Right hindlimb (tissue), 1 donor: ENCODE data around the gene EMB.
"Not testable (repeated sequence)": the region's sequence is repeated elsewhere in the genome, so short reads cannot be mapped to it uniquely, and the experiment has no call there.

Experiments
- DNase-seq: peaks from one replicate; pipeline ENCODE4 v3.0.0-alpha.2; 2018

EMB gene

GRCh38 chr5:50440651-50441492, at the start of gene EMB:
TSS of gene EMB (minus strand) at chr5:50441288. CDS start at chr5:50441151, 137 bp downstream.
- peak; percentile 44 for DNase-seq

- not testable (repeated sequence) for DNase-seq
Observed at GRCh38 chr5:50489491-50489890, 48.4 kb upstream of the EMB start.

- DNase-seq = not testable (repeated sequence)
Observed at GRCh38 chr5:50478790-50479189, 37.7 kb upstream of the EMB start.

GRCh38 chr5:50476549-50476948, 35.5 kb upstream of the EMB start:
- no peak for DNase-seq

GRCh38 chr5:50465015-50465414, 23.9 kb upstream of the EMB start:
- not testable (repeated sequence) for DNase-seq

GRCh38 chr5:50463726-50464125, 22.6 kb upstream of the EMB start:
- DNase-seq = no peak

- DNase-seq = no peak
Observed at GRCh38 chr5:50463047-50463446, 22.0 kb upstream of the EMB start.

- DNase-seq = not testable (repeated sequence)
Observed at GRCh38 chr5:50462579-50462978, 21.5 kb upstream of the EMB start.

- DNase-seq = not testable (repeated sequence)
Observed at GRCh38 chr5:50458372-50458771, 17.3 kb upstream of the EMB start.

- not testable (repeated sequence) for DNase-seq
Observed at GRCh38 chr5:50449241-50449640, 8.2 kb upstream of the EMB start.

- no peak for DNase-seq
Observed at GRCh38 chr5:50447941-50448340, 6.9 kb upstream of the EMB start.

GRCh38 chr5:50447228-50447627, 6.1 kb upstream of the EMB start:
- no peak for DNase-seq

GRCh38 chr5:50445296-50445949, 4.3 kb upstream of the EMB start:
- DNase-seq = no peak

- DNase-seq = not testable (repeated sequence)
Observed at GRCh38 chr5:50442559-50443539, 1.8 kb upstream of the EMB start.

GRCh38 chr5:50441493-50441955, 436 bp upstream of the EMB start:
- no peak for DNase-seq

GRCh38 chr5:50439221-50439620, 1.9 kb downstream of the EMB start:
- no peak for DNase-seq

GRCh38 chr5:50438060-50438459, 3.0 kb downstream of the EMB start:
- DNase-seq = not testable (repeated sequence)

- DNase-seq = no peak
Observed at GRCh38 chr5:50435168-50435567, 5.9 kb downstream of the EMB start.

- peak; percentile 23 for DNase-seq
Observed at GRCh38 chr5:50431133-50431904, 9.8 kb downstream of the EMB start.

- DNase-seq = not testable (repeated sequence)
Observed at GRCh38 chr5:50423100-50423799, 17.8 kb downstream of the EMB start.
